HG03095 (cell line): Measurements from ENCODE around the gene ACOT12.
"Not testable (repeated sequence)": the region's sequence is repeated elsewhere in the genome, so short reads cannot be mapped to it uniquely, and the experiment has no call there.

Source experiments
- ATAC-seq: cut with Tn5 transposase; IDR thresholded peaks from one replicate; pipeline ENCODE4 v1.9.1; 2021; ENCODE audit warnings: moderate library complexity; ENCODE audit not compliant: unreplicated experiment

ACOT12 gene

DNA sequence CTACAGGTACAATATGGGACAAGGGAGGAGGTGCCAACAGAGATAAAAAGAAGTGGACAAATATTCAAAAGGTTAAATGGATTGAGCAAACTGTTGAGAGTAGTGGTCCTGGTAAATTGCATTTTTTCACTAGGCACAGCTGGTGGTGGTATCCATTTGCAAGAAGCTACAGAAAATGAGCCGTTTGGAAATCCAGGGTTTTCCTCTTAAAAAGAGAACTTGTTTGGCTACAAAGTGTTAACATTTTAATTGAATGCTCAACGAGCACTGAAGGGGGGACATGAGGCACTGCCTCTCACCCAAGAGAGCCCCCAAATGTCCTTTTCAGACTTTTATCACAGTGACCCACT, 93.0 kb downstream of the ACOT12 start:
- no peak for ATAC-seq

DNA sequence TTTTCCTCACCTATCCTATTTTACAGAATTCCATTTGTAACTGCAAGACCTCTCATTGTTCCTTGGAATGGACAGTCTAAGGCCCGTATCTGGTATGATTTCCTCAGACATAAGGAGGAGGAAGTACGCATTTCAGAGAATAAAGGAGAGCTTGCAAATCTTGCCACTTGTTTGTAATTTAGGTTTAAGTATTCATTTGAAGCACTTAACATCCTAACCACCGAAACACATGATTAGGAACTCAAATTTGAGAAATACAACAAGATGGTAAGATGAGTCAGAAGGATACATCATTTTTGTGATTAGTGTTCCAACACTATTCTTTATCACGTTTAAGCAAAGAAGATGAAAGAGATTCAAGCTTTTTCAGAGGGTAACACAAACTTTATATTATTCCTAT, 96.4 kb downstream of the ACOT12 start:
- ATAC-seq: no peak

DNA sequence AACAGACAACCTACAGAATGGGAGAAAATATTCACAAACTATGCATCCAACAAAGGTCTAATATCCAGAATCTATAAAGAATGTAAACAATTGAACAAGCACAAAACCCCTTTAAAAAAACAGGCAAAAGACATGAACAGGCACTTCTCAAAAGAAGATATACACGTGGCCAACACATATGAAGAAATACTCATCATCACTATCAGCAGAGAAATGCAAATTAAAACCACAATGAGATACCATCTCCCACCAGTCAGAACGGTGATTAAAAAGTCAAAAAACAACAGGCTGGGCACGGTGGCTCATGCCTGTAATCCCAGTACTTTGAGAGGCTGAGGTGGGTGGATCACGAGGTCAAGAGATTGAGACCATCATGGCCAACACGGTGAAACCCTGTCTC, 99.9 kb downstream of the ACOT12 start:
- not testable (repeated sequence) for ATAC-seq

DNA sequence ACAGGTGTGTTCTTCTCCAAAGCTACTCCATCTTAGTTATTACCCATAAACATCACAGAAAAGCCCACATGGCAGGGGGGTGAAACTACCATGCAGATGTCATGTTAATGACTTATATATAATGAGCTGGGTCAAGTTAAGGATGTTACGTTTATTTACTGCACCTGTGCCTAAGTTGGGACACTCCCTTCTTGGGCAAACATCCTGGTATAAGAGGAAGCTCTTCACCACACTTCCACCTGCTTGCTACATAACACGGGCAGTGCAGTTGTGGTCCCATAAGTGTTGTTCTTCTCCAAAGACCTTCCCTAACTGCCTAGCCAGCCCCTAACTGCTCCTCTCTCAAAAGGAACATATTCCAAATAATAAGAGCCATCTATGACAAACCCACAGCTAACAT, 101.8 kb downstream of the ACOT12 start:
- ATAC-seq: no peak

DNA sequence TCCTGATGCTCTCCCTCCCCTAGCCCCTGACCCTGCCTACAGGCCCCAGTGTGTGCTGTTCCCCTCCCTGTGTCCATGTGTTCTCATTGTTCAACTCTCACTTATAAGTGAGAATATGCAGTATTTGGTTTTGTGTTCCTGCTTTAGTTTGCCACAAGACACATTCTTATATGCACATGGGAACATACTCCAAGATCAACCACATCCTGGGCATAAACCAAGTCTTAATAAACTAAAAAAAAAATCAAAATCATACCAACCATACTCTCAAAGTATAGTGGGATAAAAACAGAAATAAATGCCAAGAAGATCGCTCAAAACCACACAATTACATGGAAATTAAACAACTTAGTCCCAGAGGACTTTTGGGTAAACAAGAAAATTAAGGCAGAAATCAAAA, 103.8 kb downstream of the ACOT12 start:
- ATAC-seq: no peak

DNA sequence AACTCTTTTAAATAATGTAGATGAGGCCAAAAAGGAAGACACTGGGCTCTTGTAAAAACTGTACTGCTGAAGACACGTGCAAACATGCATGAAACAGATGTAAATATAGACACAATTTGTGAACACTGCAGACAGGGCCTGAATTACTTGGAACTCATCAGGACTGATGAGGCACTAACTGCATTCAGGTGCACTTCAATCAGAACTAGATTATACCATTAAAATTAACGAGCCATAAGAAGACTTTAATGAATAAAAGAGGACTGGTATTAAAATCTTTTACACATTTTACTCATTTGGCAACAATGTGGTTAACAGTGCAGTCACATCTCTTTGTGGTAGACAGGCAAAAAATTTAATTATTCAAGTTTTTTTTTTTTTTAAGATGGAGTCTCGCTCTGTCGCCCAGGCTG, 105.9 kb downstream of the ACOT12 start:
- ATAC-seq: no peak

DNA sequence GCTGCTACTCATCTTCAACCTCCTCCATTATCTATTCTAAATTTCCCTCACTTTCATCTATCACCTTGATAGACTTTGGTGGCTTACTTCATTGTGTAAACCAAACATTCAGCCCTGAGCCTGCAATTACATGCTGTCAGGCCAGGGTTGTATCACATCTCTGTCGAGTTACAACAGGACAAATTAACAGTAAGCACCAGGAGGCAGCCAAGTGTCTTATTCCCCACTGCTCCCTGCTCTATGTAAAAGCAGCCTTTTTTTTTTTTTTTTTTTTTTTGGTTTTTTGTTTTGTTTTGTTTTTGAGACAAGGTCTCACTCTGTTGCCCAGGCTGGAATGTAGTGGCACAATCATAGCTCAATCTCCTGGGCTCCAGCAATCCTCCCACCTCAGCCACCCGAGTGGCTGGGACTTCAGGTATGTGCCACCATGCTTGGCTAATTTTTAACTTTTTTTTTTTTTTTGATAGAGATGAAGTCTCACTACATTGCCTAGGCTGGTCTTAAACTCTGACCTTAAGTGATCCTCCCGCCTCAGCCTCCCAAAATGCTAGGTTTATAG, 107.8 kb downstream of the ACOT12 start:
- ATAC-seq: no peak

DNA sequence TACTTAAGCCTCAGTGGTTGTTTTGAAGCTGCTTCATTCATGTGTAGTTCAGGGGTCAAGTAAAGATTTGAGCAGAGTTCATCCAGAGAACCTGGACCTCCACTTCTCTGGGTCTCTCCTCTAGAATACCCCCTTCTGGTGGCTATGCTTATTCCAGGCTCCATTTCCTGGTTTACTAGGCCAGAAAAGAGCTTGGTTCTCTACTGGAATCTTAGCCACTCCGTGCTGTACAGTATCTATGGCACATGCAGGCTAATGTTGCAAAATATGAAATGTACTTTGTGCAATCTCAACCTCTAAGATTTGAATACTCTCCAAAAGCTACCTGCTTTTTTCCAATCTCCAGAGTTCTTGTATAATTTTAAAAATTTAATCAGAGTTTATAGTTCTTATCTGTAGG, 110.0 kb downstream of the ACOT12 start:
- no peak for ATAC-seq
